ENCODE data around the gene SUMF1. TPM values are rescaled to one million over a fixed set of nuclear protein-coding genes. Genes with fewer than 3 reads are reported as not detected.
A peak's percentile ranks its signal among the peaks of the same experiment; 100 is the strongest.

The SUMF1 gene
- total and polyA plus RNA-seq, 2 experiments from 2014 or later = 23.5 to 29.9 TPM

DNA sequence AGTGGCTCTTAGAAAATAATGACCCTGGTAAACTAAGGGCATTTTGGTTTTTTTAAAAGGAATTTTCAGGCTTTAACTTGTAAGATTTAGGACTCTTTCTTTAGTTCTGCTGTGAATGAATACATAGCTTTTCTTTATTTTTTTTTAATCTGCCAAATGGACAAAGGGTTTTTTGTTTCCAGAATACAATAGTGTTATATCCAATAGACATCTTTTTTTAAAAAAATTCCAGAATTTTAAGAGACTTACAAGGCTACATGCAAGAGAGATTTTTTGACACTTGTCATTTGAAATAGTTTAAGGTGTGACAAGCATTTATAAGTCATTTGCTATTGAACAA is 125.8 kb downstream of the SUMF1 start:
- H3K27ac ChIP-seq = no peak overlapping the region
- no peaks in the 10 kb centered on the region for H3K27me3 ChIP-seq
- TF ChIP-seq, protein P1, sequence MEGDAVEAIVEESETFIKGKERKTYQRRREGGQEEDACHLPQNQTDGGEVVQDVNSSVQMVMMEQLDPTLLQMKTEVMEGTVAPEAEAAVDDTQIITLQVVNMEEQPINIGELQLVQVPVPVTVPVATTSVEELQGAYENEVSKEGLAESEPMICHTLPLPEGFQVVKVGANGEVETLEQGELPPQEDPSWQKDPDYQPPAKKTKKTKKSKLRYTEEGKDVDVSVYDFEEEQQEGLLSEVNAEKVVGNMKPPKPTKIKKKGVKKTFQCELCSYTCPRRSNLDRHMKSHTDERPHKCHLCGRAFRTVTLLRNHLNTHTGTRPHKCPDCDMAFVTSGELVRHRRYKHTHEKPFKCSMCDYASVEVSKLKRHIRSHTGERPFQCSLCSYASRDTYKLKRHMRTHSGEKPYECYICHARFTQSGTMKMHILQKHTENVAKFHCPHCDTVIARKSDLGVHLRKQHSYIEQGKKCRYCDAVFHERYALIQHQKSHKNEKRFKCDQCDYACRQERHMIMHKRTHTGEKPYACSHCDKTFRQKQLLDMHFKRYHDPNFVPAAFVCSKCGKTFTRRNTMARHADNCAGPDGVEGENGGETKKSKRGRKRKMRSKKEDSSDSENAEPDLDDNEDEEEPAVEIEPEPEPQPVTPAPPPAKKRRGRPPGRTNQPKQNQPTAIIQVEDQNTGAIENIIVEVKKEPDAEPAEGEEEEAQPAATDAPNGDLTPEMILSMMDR (IDR thresholded peaks at IDR 0.05; ENCODE audit: low read depth, low read length) = no peak
- no peak for DNase-seq (ENCODE audit: low read depth in 1 of 2, low spot score in 1 of 2)
- H3K36me3 ChIP-seq = no peaks in the 10 kb centered on the region
- no peaks in the 10 kb centered on the region for H3K9me3 ChIP-seq (ENCODE audit: low read depth)
- H3K4me3 ChIP-seq = no peak overlapping the region
- H3K4me1 ChIP-seq (ENCODE audit: low read depth) = no peaks in the 10 kb centered on the region

DNA sequence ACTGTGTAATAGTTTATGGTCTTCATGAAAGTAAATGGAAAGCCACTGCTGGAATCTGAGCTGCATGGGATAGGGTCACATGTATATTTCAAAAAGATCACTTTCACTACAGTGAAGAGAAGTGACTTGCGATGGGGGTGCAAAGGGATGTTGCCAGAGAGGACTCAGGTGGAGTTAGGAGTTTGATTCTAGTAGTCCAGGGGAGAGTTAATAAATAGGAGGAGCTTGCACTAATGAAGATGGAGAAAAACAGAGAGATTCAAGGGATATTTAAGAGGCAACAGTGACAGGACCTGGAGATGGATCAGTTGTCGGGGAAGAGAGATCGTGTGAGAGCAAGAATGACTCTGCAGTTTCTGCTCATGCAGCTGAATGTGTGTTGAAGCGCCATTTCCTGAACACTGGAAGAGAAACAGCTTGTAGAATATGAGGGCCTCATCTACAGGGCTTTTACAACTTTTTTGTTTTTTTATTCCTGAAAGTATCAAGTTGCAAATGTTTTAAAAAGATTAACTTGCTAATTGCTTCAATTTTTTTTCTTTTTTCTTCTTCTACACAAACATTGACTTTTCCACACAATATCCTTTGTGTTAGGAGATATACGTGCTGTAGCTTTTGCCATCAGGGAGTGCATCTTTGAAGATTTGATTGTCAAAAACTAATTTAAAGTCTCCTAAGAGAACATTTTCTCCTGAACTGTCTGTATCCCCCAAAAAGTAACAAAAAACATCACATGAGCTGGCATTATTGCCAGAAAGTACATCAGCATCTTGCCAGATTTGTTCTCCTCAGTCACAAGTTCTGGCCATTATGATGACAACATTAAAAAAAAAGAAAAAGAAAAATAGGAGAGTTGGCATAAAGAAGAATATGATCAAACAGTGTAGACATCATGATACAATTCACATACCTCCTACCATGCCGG is 126.4 kb downstream of the SUMF1 start:
- no peaks in the 10 kb centered on the region for H3K9me3 ChIP-seq (ENCODE audit: low read depth)
- no peaks in the 10 kb centered on the region for H3K36me3 ChIP-seq
- no peaks in the 10 kb centered on the region for H3K27me3 ChIP-seq
- TF ChIP-seq, protein P1 (IDR thresholded peaks at IDR 0.05; ENCODE audit: low read depth, low read length) = no peak
- no peaks in the 10 kb centered on the region for H3K4me1 ChIP-seq (ENCODE audit: low read depth)
- no peak overlapping the region for H3K4me3 ChIP-seq
- peak in 1 of 2 donors; percentile 51 for DNase-seq (ENCODE audit: low read depth in 1 of 2, low spot score in 1 of 2)
- H3K27ac ChIP-seq = no peak overlapping the region

DNA sequence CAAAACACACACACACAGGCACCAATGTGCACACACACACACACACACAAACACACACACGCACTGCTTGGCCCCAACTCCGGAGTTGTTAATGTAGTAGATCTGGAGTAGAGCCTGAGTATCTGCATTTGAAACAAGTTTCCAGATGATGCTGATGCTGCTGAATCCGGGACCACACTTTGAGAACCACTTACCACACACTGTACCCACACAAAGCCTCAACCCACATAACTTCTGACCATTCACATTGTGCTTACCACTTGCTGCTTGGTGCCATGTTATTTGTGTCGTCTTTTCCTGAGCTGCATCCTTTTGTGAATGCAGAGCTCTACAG is 127.0 kb downstream of the SUMF1 start:
- Histone ChIP-seq H3K36me3 (no peaks in the 10 kb centered on the region), H3K4me3 (no peak overlapping the region), H3K9me3 (ENCODE audit: low read depth) (no peaks in the 10 kb centered on the region), H3K27ac (no peak overlapping the region), H3K4me1 (ENCODE audit: low read depth) (no peaks in the 10 kb centered on the region), H3K27me3 (no peaks in the 10 kb centered on the region)
- TF ChIP-seq, protein P1 (IDR thresholded peaks at IDR 0.05; ENCODE audit: low read depth, low read length) = no peak
- no peak for DNase-seq (ENCODE audit: low read depth in 1 of 2, low spot score in 1 of 2)

DNA sequence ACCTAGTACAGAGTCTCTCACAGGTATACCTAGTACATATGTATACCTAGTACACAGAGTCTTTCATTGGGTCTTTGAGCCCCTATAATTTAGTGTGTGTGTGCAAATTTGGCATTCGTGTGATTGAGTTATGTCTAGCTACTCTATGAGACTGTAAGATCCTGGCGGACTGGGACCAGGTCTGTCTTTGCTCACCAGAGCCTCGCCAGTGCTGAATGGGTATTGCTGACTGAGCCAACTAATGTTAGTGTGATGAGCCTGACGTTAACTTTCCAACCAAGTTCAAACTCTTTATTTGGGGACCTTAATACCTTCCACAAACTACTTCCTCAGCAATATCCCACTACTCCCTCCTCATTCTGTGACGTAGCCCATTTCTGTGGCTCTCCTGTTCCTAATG is 128.3 kb downstream of the SUMF1 start:
- H3K4me3 ChIP-seq = no peak overlapping the region
- H3K36me3 ChIP-seq = no peaks in the 10 kb centered on the region
- no peaks in the 10 kb centered on the region for H3K9me3 ChIP-seq (ENCODE audit: low read depth)
- H3K27me3 ChIP-seq = no peaks in the 10 kb centered on the region
- no peak overlapping the region for H3K27ac ChIP-seq
- TF ChIP-seq, protein P1 (IDR thresholded peaks at IDR 0.05; ENCODE audit: low read depth, low read length) = no peak
- DNase-seq (ENCODE audit: low read depth in 1 of 2, low spot score in 1 of 2) = no peak
- no peaks in the 10 kb centered on the region for H3K4me1 ChIP-seq (ENCODE audit: low read depth)

DNA sequence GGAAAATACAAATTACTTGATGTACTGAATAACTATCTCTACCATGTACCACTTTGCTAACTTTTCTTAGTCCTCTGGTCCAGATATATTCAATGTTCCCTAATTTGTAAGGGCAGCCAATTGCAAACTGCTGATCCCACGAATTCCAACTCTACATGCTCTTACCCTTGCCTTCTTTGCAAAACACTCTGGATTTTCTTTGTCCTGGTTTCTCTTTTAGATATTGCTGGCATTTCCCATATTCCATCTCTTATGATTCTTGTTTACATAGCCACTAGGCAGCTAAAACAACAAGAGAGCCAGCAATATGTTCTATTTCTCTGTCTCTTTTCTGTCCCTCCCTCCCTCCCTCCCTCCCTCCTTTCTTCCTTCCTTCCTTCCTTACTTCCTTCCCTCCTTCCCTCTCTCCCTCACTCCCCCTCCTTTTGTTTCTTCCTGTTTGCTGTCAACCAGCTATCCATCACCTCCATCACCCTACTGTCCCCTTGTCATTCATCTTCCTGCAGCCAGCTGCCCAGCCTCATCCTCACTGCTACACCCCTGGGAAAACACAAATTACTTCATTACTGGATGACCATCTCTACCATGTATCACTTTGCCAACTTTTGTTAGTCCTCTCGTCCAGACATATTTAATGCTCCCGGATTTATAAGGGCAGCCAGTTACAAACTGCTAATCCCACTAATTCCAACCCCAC is 130.1 kb downstream of the SUMF1 start:
- no peak overlapping the region for H3K4me3 ChIP-seq
- H3K9me3 ChIP-seq (ENCODE audit: low read depth) = no peaks in the 10 kb centered on the region
- TF ChIP-seq, protein P1 (IDR thresholded peaks at IDR 0.05; ENCODE audit: low read depth, low read length) = no peak
- H3K27me3 ChIP-seq = no peaks in the 10 kb centered on the region
- H3K4me1 ChIP-seq (ENCODE audit: low read depth) = no peaks in the 10 kb centered on the region
- DNase-seq (ENCODE audit: low read depth in 1 of 2, low spot score in 1 of 2) = no peak
- no peaks in the 10 kb centered on the region for H3K36me3 ChIP-seq
- no peak overlapping the region for H3K27ac ChIP-seq

Data from cardiac muscle cell (in vitro differentiated cells and primary cell).